ENCODE results near the gene FMNL2. TPM values are rescaled to one million over a fixed set of nuclear protein-coding genes. Genes with fewer than 3 reads are reported as not detected.

The FMNL2 gene
- total and polyA plus RNA-seq, 2 of the 4 experiments (the other 2 are of a cell fraction), result 10.9 to 11.4 TPM

GRCh38 chr2:152309352-152310214, 25.4 kb upstream of the FMNL2 start:
- no peak overlapping the region for H3K14ac ChIP-seq (replicated peaks; ENCODE audit: low read depth, low read length)
- intact Hi-C loops (cut with micrococcal nuclease), result no loop called here
- dilution Hi-C loops (cut with HindIII; ENCODE audit: low sequenced_read_pairs, unreplicated experiment), result no loop called here
- ChIA-PET POLR2A (ENCODE audit: unreplicated experiment) (no interaction called here), CTCF (interaction anchor here (0.6 kb wide), 1 partner anchor 31 kb away, joined by 3 read pairs; no protein-coding TSS in a partner anchor)
- no peak overlapping the region for H3K4ac ChIP-seq (ENCODE audit: low read depth, low read length)
- H2BK5ac ChIP-seq (ENCODE audit: low read depth, low read length, poor library complexity, severe bottlenecking), result no peak overlapping the region
- H3K23ac ChIP-seq (ENCODE audit: low read depth, low read length), result no peak overlapping the region
- in situ Hi-C loops (cut with MboI; ENCODE audit: low sequenced_read_pairs), result no loop called here
- no peak overlapping the region for H2BK120ac ChIP-seq (ENCODE audit: low read depth, low read length)
- DNase-seq, result no peak
- TF ChIP-seq MXI1 (IDR thresholded peaks at IDR 0.05; ENCODE audit: borderline replicate concordance, low read depth, low read length), result no peak
- TF ChIP-seq MAZ (IDR thresholded peaks at IDR 0.05; ENCODE audit: borderline replicate concordance, low read depth, low read length), result no peak
- no peak for TF ChIP-seq POLR2A (IDR thresholded peaks at IDR 0.05; ENCODE audit: low read depth, low read length)
- no peak for TF ChIP-seq RAD21 (IDR thresholded peaks at IDR 0.05; ENCODE audit: low read length)
- no peak for TF ChIP-seq CTCF (conservative IDR thresholded peaks at IDR 0.05; ENCODE audit: low read depth, low read length)
- no peak for TF ChIP-seq MAFK (IDR thresholded peaks at IDR 0.05; ENCODE audit: low read depth, low read length)
- TF ChIP-seq RFX5 (IDR thresholded peaks at IDR 0.05; ENCODE audit: low read depth, low read length), result no peak
- no peak for TF ChIP-seq NFE2L2 (IDR thresholded peaks at IDR 0.05; ENCODE audit: low read depth, low read length)
- TF ChIP-seq, protein P1, sequence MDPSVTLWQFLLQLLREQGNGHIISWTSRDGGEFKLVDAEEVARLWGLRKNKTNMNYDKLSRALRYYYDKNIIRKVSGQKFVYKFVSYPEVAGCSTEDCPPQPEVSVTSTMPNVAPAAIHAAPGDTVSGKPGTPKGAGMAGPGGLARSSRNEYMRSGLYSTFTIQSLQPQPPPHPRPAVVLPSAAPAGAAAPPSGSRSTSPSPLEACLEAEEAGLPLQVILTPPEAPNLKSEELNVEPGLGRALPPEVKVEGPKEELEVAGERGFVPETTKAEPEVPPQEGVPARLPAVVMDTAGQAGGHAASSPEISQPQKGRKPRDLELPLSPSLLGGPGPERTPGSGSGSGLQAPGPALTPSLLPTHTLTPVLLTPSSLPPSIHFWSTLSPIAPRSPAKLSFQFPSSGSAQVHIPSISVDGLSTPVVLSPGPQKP (IDR thresholded peaks at IDR 0.05; ENCODE audit: borderline replicate concordance, low read depth, low read length), result no peak
- TF ChIP-seq RCOR1 (IDR thresholded peaks at IDR 0.05; ENCODE audit: insufficient replicate concordance, low read length), result no peak
- no peak for TF ChIP-seq FOS (IDR thresholded peaks at IDR 0.05; ENCODE audit: low read depth, low read length)
- TF ChIP-seq SMC3 (IDR thresholded peaks at IDR 0.05; ENCODE audit: low read depth, low read length), result no peak
- no peak for TF ChIP-seq USF2 (IDR thresholded peaks at IDR 0.05; ENCODE audit: low read depth, low read length)
- no peaks in the 10 kb centered on the region for H3K79me1 ChIP-seq (ENCODE audit: low read depth in 1 of 2, low read length in 2 of 2)
- no TSS peak for BruUV-seq (replicated peaks)
- no peak overlapping the region for H3K18ac ChIP-seq (ENCODE audit: low read depth, low read length)
- H3K27me3 ChIP-seq (ENCODE audit: control insufficient read depth, insufficient read depth, low read length), result no peaks in the 10 kb centered on the region
- no peaks in the 10 kb centered on the region for H3K4me1 ChIP-seq (ENCODE audit: control insufficient read depth, insufficient read depth, low read length)
- WGBS, 2 experiments (ENCODE audit: extremely low coverage in 2 of 2, insufficient read length in 1 of 2), result 72% methylated on average over 4 of the region's 13 CpGs; no CpG with 5 or more reads in 1 of the 2 experiments
- H3K9me1 ChIP-seq (ENCODE audit: insufficient read depth, low read length), result no peaks in the 10 kb centered on the region
- no peak overlapping the region for H3K27ac ChIP-seq (ENCODE audit: insufficient read depth, low read length)
- no peak overlapping the region for H3K4me2 ChIP-seq (ENCODE audit: low read depth, low read length)
- no peak overlapping the region for H2BK15ac ChIP-seq (ENCODE audit: low read depth, low read length)
- H2AK5ac ChIP-seq (ENCODE audit: low read depth, low read length), result no peak overlapping the region
- no peak overlapping the region for H4K5ac ChIP-seq (ENCODE audit: low read depth, low read length)
- no peaks in the 10 kb centered on the region for H3K36me3 ChIP-seq (ENCODE audit: control insufficient read depth, insufficient read depth, low read length)
- H4K20me1 ChIP-seq (ENCODE audit: insufficient read depth, low read length), result no peaks in the 10 kb centered on the region
- no peak overlapping the region for H4K8ac ChIP-seq (ENCODE audit: low read depth in 2 of 2, low read length in 2 of 2)
- H2AFZ ChIP-seq (replicated peaks; ENCODE audit: low read length, poor library complexity), result peak overlapping the region; percentile 41
- H3K4me3 ChIP-seq (ENCODE audit: insufficient read depth, low read depth, low read length), result no peak overlapping the region
- no peak overlapping the region for H3K56ac ChIP-seq (ENCODE audit: extremely low read depth, insufficient read depth, low read length)
- no peak for ATAC-seq (ENCODE audit: low read depth)
- H4K91ac ChIP-seq (ENCODE audit: insufficient read depth, low read depth, low read length), result no peak overlapping the region
- H2BK20ac ChIP-seq (ENCODE audit: low read depth, low read length), result no peak overlapping the region
- H3K9ac ChIP-seq (ENCODE audit: low read depth, low read length), result no peak overlapping the region
- H3K9me3 ChIP-seq (ENCODE audit: control insufficient read depth, insufficient read depth, low read length), result no peaks in the 10 kb centered on the region
- H2AK9ac ChIP-seq (replicated peaks; ENCODE audit: low read depth, low read length, poor library complexity), result no peak overlapping the region

Measured in IMR-90 (cell line).